Panc1 (cell line): ENCODE data around the gene CNKSR2.

Experiments
- CTCF ChIP-seq: fragments of 450-650 bp; IDR thresholded peaks from 2 replicates; pipeline ENCODE4 v1.5.1; 2017; ENCODE audit warnings: mild to moderate bottlenecking
- POLR2AphosphoS5 ChIP-seq: IDR thresholded peaks from 2 replicates; pipeline ENCODE4 v1.6.1; 2012; ENCODE audit warnings: mild to moderate bottlenecking, low read depth, low read length, moderate library complexity
- REST ChIP-seq, 2 experiments: IDR thresholded peaks; 2 replicates each; pipeline ENCODE4 v1.6.1; 2011 to 2012; ENCODE audit warnings: low read depth in 2 of 2, control low read depth in 1 of 2, low read length in 1 of 2, mild to moderate bottlenecking in 1 of 2, moderate library complexity in 1 of 2; ENCODE audit not compliant: insufficient read depth in 1 of 2
- TCF7L2 ChIP-seq: IDR thresholded peaks from 2 replicates; pipeline ENCODE4 v1.6.1; 2011; ENCODE audit warnings: mild to moderate bottlenecking, low read depth, low read length, inconsistent platforms

- TF ChIP-seq CTCF (no peak), REST (IDR thresholded peaks at IDR 0.05; ENCODE audit: insufficient read depth in 1 of 2, low read depth in 2 of 2, low read length in 1 of 2) (no peak), POLR2AphosphoS5 (no peak), TCF7L2 (no peak)
Measured at GRCh38 chrX:21683941-21684340, 309.7 kb downstream of the CNKSR2 start.
